HFF-Myc (cell line): ENCODE data around the gene PADI1.

ENCODE experiments used
- DNase-seq: peaks from one replicate; pipeline ENCODE4 v3.0.0-alpha.2; 2011; ENCODE audit warnings: low read depth; ENCODE audit errors: extremely low read depth
- H3K4me3 ChIP-seq: replicated peaks from 2 replicates; pipeline ENCODE4 v1.5.1; 2011; ENCODE audit warnings: low read depth, mild to moderate bottlenecking, control low read depth, low read length
- CTCF ChIP-seq: IDR thresholded peaks from 2 replicates; pipeline ENCODE4 v1.5.1; 2012; ENCODE audit warnings: mild to moderate bottlenecking, low read depth, low read length, control low read depth; ENCODE audit errors: missing control alignments

The PADI1 gene

GRCh38 chr1:17286646-17287045, 81.7 kb downstream of the PADI1 start:
- no peak overlapping the region for H3K4me3 ChIP-seq
- DNase-seq: no peak
- TF ChIP-seq CTCF: no peak

- H3K4me3 ChIP-seq: no peak overlapping the region
- DNase-seq: no peak
- no peak for TF ChIP-seq CTCF
Measured at GRCh38 chr1:17287130-17287776, 82.3 kb downstream of the PADI1 start.

- DNase-seq: no peak
- no peak overlapping the region for H3K4me3 ChIP-seq
- no peak for TF ChIP-seq CTCF
Measured at GRCh38 chr1:17289721-17290120, 84.8 kb downstream of the PADI1 start.

- no peak for DNase-seq
- no peak for TF ChIP-seq CTCF
- no peak overlapping the region for H3K4me3 ChIP-seq
Measured at GRCh38 chr1:17290553-17290952, 85.6 kb downstream of the PADI1 start.

- no peak for DNase-seq
- TF ChIP-seq CTCF: no peak
- H3K4me3 ChIP-seq: no peak overlapping the region
Measured at GRCh38 chr1:17292299-17293160, 87.6 kb downstream of the PADI1 start.

GRCh38 chr1:17293681-17294425, 88.9 kb downstream of the PADI1 start:
- no peak for TF ChIP-seq CTCF

More at GRCh38 chr1:17293681-17294425, 88.9 kb downstream of the PADI1 start:
- no peak overlapping the region for H3K4me3 ChIP-seq
- DNase-seq: no peak
